GM12873 (cell line): ENCODE data around the gene CFAP46.

ENCODE experiments used
- CTCF ChIP-seq: IDR thresholded peaks from 2 replicates; pipeline ENCODE4 v1.5.1; 2012; ENCODE audit warnings: low read depth, mild to moderate bottlenecking, moderate library complexity, low read length, control low read depth; ENCODE audit not compliant: insufficient read depth; ENCODE audit errors: missing control alignments

The CFAP46 gene

GRCh38 chr10:132947843-132948242 lies 5.5 kb upstream of the CFAP46 start:
- no peak for TF ChIP-seq CTCF

GRCh38 chr10:132946806-132947546 lies 4.6 kb upstream of the CFAP46 start:
- no peak for TF ChIP-seq CTCF

GRCh38 chr10:132946311-132946710 lies 3.9 kb upstream of the CFAP46 start:
- no peak for TF ChIP-seq CTCF

GRCh38 chr10:132945894-132946255 lies 3.5 kb upstream of the CFAP46 start:
- TF ChIP-seq CTCF: no peak

- no peak for TF ChIP-seq CTCF
Measured at GRCh38 chr10:132945125-132945893, 2.9 kb upstream of the CFAP46 start.

- no peak for TF ChIP-seq CTCF
Measured at GRCh38 chr10:132944510-132944909, 2.1 kb upstream of the CFAP46 start.

GRCh38 chr10:132943791-132944404 lies 1.5 kb upstream of the CFAP46 start:
- no peak for TF ChIP-seq CTCF
